ENCODE results near the gene ARHGEF17.
A peak's percentile ranks its signal among the peaks of the same experiment; 100 is the strongest.

ARHGEF17 gene

DNA sequence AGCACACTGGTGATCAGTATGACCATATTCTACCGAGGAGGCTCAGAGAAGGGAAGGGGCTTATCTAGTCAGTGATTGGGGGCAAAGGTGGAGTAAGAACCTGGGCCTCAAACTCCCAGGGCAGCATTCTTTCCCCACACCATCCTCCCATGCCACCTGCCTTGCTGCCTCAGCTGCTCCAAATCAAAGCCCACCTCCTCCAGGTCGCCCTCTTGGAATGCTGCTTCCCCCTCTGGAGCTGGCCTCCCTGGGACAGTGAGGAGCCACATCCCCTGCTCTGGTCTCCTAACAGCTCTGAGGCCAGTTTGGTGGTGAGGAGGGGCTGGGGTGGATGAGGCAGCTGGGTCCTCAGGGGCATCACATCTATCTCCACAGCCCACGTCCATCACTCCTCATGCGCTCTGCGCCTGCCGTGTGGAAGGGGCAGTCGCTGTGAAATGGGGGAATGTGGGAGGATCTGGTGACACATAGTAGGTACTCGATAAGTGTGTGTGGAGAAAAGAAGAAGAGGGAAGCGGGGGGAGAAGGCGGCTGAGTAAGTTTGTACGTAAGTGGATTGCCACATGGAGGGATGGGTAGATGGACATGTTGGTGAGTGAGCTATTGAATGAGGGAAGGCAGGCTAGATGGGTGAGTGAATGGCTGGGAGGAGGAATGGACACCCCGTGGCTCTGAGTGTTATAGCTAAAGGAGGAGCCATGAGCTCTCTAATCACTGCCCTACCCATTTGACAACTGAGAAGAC, 16.1 kb upstream of the ARHGEF17 start:
- DNase-seq, result no peak

DNA sequence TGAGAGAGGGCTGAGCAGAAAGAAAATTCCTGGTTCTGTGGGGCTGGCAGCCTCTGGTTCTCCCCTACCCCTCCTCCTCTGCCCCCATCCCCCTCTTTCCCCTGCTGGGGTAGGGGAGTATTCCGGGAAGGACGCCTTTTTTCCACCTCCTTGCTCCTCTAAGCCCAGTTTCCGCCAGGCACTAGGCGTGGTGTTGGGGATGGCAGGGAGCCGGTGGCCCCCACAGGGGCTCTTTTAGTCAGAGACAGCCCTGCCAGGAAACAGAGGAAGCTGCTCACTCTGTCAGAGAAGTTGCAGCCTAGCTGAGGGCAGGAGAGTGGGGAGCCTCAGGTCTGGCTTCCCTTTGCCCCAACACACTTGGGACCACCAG, 15.6 kb upstream of the ARHGEF17 start:
- DNase-seq, result peak in 1 of 14 donors; percentile 50

DNA sequence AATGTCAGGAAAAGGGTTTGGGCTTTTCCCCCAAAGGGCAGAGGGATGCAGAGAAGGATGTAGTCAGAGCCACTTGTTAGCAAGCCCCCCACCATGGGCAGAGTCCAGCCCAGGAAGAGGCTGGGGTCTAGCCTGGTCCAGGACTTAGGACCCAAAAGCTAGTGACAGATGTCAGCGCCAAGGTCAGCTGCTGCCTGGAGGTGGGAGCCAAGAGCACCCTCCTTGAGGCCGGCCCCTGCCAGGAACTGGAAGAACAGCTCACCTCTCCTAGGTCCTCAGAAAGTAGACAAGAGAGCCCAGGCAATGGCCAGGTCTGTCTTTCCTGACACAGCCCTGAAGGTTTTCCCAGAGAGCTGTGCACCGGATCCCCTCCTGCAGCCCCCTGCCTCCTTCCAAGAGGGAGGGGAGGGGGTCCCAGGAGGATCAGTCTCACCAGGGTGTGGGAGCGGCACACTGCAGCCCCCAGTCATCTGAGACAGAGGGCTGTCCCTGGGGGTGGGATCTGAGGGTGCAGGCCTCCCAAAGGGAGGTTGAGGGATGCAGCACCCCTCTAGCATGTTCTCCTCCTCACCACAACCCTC, 14.6 kb upstream of the ARHGEF17 start:
- no peak for DNase-seq

DNA sequence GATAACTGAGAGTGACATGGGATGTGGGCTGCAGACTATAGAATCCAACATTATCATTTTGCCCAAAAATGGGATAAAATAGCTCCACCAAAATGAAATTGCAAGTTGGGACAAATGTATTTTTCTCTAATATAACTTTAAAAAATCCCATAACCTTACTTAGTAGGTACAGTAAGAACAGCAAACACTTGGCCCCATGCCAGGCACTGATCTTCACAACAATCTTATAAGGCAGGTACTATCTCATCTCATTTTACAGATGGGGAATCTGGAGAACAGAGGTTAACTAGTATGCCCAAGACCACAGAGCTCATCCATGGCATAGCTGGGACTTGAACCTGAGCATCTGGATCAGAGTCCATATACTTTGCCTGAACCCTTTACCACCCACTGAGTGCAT, 13.5 kb upstream of the ARHGEF17 start:
- no peak for DNase-seq

DNA sequence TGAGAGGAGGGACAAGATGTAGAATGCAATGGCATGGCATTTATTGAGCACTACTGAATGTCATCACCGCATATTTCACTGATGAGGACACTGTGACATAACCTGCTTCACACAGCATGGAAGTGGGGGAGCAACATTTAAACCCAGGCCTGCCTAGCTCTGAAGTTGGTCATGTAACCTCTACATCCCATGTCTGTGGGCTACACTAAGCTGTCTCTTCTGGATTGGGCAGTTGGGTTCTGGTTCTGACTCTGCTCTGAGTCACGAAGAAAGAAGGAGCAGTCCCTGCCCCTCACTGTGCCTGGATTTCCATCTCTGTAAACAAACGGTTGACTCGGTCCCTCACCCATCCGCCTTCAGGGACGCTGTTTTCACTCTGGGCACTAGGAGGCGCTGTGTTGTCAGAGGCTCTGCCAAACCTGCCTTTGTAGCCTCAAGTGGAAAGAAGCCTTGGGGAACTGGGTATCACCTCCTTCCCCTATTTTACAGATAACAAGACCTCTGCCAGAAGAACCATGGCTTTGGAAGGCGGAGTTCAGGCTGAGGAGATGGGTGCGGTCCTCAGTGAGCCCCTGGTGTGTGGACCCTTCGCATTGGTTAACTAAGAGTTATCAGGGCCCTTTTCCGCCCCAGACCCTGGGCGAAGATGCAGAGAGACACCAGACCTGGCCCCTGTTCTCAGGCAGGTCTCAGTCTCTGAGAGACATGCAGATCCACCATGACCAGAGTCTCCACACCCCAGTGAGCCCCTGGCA, 12.7 kb upstream of the ARHGEF17 start:
- DNase-seq, result peak in 5 of 14 donors; percentile 21 to 43 (median 37)

DNA sequence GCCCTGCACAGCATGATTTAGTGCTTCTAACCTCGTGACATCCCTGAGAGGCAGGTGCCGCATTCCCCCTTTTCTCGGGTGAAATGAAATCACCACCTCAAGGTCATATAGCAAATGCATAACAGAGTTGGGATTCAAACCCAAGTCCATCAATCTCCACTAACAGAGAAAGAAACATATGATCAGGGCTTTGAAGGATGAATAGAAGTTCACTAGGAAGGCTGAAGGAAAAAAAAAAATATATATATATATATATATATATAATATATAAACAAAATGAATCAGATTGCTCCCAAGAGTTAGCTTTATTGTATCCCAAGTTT, 12.1 kb upstream of the ARHGEF17 start:
- no peak for DNase-seq

DNA sequence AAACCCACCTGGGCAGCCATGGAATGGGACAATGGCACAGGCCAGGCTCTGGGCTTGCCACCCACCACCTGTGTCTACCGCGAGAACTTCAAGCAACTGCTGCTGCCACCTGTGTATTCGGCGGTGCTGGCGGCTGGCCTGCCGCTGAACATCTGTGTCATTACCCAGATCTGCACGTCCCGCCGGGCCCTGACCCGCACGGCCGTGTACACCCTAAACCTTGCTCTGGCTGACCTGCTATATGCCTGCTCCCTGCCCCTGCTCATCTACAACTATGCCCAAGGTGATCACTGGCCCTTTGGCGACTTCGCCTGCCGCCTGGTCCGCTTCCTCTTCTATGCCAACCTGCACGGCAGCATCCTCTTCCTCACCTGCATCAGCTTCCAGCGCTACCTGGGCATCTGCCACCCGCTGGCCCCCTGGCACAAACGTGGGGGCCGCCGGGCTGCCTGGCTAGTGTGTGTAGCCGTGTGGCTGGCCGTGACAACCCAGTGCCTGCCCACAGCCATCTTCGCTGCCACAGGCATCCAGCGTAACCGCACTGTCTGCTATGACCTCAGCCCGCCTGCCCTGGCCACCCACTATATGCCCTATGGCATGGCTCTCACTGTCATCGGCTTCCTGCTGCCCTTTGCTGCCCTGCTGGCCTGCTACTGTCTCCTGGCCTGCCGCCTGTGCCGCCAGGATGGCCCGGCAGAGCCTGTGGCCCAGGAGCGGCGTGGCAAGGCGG, 11.4 kb upstream of the ARHGEF17 start:
- no peak for DNase-seq

DNA sequence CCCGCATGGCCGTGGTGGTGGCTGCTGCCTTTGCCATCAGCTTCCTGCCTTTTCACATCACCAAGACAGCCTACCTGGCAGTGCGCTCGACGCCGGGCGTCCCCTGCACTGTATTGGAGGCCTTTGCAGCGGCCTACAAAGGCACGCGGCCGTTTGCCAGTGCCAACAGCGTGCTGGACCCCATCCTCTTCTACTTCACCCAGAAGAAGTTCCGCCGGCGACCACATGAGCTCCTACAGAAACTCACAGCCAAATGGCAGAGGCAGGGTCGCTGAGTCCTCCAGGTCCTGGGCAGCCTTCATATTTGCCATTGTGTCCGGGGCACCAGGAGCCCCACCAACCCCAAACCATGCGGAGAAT, 10.9 kb upstream of the ARHGEF17 start:
- DNase-seq, result no peak

DNA sequence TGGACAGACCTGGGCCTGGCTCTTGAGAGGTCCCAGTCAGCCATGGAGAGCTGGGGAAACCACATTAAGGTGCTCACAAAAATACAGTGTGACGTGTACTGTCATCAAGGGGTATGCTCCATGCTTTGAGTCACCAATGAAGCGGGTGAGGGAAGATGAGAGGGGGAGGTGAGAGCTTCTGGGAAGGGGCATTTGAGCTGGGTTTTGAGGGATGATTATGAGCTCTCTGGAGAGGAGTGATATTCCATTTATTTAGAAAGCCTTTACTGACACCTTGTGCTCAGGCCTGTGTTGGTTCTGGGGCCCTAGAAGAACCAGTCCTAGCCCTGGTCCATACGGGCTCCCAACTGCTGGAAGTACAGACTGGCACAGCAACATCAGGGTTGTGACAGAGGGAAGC, 10.4 kb upstream of the ARHGEF17 start:
- no peak for DNase-seq

DNA sequence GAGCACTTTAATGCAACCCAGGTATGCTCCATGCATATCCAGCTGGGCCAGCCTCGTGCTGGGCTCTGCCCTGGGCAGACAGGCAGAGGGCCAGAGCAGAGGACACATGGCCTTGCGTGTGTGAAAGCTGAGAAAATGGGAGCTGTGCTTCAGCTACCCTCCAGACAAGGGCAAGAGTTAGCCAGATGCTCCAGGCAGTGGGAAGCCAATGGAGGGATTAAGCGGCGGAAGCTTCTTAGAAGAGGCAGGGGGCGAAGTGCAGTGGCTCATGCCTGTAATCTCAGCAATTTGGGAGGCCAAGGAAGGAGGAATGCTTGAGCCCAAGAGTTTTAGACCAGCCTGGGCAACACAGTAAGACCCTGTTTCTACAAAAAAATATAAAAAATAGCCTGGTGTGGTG, 9.8 kb upstream of the ARHGEF17 start:
- DNase-seq, result no peak

DNA sequence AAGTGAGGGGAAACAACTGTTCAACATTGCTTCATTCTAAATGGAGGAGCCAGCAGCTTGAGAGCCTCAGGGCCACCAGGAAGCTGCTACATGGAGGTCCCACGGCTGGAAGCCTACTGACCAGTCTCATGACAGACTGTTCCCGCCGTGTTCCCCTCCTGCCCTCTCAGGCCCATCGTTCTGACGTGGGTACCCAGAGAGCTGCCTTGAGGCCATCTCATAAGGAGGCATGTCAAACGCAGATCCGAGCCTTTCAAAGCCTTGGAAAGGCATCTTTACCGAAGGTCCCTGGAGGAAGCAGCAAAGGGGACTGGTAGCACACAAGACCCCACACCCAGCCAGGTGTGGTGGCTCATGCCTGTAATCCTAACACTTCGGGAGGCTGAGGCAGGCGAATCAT, 8.3 kb upstream of the ARHGEF17 start:
- DNase-seq, result no peak

DNA sequence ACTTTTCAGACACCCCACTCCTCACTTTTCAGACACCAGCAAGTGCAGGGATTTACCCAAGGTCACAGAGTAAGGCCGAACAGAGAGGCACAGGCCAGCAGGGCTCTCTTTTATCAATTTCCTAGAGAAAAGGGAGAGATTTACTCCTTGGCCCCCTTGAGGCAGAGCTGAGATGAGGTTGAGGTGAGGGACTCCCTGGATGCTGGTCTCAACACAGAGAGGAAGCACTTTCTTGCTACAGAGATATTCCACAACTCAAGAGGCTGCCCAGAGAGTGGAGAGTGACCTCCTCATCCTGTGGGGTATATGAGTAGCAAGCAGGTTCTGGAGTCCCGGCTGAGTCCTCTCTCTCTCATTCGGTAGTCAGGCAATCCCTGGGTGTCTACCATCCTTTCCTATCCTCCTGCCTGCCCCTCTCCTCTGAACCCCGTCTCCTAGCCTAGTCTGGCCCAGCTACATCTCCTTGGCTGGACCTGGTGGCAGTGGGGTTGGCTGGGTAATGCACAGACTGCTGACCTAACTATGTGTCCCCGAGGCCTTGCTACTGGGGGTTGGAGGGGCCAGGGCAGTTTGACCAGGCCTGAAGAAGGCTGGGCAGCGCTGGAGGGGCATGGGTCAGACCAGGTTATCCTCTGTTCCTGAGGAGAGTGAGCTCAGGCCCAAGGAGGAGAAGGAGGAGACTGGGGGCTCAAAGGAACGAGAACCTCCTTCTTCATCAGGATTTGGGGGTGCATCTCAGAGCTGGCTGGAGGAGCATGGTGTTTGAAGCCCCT, 1.8 kb upstream of the ARHGEF17 start:
- no peak for DNase-seq

DNA sequence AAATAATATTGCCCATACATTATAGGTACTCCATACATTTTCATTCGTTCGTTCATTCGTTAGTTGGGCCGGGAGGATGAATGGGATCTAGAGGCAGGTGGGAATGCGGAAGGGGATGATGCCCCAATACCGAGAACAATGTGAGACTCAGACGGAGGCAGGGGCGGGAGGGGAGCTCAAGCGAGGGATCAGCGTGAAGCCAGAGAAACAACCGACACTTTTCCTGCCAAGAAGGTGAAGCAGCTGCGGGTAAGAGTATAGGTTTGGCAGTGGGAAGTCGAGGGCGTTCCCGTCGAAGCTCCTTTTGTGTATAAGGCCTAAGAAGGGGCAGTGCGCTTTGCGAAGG, 1.1 kb upstream of the ARHGEF17 start:
- DNase-seq, result no peak

DNA sequence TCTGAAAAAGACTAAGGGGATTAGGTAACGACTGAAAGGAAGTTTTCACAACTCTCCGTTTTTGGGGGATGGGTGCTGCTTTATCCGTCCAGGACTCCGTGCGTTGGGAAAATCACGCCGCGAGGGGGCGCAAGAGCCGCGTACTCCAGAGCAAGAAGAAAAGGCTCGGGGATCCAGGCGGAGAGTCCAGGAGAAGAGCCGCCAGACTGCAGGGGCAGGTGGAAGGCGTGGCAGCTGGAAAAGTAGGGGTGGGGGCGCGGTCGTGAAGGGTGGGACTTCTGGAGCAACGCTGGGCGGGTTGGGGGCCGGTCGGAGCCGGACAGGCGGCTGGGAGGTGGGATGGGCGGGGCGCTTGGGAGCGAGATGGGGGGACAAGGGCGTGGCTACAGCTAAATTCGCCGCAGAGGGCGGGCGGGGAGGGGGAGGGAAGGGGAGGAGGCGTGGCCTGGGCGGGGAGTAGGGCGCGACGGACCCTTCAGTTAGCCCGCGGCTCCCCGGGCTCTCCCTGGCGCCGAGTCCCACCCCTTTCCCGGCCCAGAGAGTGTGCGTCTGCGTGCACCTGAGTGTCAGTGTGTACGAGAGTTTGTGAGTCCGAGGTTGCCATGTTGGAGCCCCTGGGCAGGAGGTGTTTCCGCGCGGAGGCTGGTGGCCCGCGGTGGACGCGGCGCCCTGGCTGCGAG, 613 bp upstream of the ARHGEF17 start:
- DNase-seq, result peak; percentile 39 to 89 (median 78)

DNA sequence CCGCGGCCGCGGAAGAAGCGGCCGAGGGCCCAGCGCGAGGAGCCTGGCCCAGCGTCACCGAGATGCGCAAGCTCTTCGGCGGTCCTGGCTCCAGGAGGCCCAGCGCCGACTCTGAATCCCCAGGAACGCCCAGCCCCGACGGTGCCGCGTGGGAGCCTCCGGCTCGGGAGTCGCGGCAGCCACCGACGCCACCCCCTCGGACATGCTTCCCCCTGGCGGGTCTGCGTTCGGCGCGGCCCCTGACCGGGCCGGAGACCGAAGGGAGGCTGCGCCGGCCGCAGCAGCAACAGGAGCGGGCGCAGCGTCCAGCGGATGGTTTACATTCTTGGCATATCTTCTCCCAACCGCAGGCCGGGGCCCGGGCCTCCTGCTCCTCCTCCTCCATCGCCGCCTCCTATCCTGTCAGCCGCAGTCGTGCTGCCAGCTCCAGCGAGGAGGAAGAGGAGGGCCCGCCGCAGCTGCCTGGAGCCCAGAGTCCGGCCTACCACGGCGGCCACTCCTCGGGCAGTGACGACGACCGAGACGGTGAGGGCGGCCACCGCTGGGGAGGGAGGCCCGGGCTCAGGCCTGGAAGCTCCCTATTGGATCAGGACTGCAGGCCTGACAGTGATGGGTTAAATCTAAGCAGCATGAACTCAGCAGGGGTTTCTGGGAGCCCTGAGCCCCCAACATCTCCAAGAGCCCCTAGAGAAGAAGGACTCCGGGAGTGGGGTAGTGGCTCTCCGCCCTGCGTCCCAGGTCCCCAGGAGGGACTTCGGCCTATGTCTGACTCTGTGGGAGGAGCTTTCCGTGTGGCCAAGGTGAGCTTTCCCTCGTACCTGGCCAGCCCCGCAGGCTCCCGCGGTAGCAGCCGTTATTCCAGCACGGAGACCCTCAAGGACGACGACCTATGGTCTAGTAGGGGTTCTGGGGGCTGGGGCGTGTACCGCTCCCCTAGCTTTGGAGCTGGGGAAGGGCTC, 1.2 kb downstream of the ARHGEF17 start:
- peak in 4 of 14 donors; percentile 27 to 47 (median 38) for DNase-seq

DNA sequence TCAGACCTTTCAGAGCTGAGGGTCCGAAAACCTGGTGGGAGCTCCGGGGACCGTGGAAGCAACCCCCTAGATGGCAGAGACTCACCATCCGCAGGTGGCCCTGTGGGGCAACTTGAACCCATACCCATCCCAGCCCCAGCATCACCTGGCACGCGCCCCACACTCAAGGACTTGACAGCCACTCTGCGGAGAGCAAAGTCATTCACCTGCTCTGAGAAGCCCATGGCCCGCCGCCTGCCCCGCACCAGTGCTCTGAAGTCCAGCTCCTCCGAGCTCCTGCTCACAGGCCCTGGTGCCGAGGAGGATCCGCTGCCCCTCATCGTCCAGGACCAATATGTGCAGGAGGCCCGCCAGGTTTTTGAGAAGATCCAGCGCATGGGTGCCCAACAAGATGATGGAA, 2.0 kb downstream of the ARHGEF17 start:
- DNase-seq, result no peak

DNA sequence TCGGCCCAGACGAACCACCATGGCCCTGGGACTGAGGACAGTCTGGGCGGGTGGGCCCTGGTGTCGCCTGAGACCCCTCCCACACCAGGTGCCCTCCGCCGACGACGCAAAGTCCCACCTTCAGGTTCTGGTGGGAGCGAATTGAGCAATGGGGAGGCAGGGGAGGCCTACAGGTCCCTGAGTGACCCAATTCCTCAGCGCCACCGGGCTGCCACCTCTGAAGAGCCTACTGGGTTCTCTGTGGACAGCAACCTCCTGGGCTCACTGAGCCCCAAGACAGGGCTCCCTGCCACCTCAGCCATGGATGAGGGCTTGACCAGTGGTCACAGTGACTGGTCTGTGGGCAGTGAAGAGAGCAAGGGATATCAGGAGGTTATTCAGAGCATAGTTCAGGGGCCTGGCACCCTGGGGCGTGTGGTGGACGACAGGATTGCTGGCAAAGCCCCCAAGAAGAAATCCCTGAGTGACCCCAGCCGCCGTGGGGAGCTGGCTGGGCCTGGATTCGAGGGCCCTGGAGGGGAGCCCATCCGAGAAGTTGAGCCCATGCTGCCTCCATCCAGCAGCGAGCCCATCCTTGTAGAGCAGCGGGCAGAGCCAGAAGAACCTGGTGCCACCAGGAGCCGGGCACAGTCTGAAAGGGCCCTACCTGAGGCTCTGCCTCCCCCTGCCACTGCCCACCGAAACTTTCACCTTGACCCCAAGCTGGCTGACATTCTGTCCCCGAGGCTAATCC, 2.8 kb downstream of the ARHGEF17 start:
- no peak for DNase-seq

DNA sequence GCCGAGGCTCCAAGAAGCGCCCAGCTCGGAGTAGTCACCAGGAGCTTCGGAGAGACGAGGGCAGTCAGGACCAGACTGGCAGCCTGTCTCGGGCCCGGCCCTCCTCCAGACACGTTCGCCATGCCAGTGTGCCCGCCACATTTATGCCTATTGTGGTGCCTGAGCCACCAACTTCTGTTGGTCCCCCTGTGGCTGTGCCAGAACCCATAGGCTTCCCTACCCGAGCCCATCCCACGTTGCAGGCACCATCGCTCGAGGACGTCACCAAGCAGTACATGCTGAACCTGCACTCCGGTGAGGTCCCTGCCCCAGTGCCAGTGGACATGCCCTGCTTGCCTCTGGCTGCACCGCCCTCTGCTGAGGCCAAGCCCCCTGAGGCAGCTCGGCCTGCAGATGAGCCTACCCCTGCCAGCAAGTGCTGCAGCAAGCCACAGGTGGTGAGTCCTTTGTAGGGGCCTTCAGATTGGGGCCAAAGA, 3.4 kb downstream of the ARHGEF17 start:
- no peak for DNase-seq

DNA sequence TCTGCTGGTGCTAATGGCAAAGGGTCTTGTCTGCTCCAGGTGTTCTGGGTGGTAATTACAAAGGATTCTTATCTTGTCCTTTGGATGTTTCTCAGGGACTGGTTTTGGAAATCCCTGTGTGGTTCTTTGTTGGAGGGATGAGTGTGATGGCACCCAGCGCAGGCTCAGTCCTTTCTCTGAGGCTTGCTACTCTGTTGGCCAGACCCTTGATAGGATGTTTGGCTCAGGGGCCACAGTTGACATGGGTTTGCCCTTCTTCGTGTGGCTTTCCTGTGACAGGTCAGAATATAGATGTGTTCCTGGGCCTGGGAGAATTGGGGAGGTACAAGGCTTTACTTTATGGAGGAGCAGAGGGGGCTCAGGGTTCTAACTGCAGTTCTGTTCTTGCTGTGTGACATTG, 4.0 kb downstream of the ARHGEF17 start:
- no peak for DNase-seq

DNA sequence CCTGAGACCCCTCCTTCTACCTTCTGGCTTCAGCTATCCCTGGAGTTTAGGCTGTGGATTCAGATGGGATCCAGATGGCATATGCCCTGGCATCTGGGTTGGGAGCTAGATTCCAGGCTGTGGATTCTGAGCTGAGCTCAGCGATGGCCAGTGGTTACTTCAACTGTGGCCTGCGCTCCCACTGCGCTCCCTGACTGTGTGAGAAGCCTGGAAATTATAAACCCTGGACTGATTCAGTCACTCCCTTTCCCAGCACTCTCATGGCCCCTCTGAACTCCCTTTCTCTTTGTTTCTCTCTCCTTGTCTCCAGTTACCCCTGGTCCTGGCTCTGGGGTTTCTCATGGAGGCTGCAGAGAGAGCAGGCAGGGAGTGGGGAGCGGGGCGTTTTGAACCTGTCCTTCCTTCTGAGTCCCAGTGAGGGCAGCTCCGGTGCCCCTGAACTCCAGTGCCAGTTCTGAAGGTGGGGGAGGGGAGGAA, 4.8 kb downstream of the ARHGEF17 start:
- DNase-seq, result peak in 2 of 14 donors; percentile 22 to 54

Data from C1 segment of cervical spinal cord (tissue), 14 donors.